ENCODE measurements around the gene IL22RA2. TPM values are rescaled to one million over a fixed set of nuclear protein-coding genes. Genes with fewer than 3 reads are reported as not detected.

Gene IL22RA2
- total RNA-seq, 2 donors from 2014 or later: not detected

GRCh38 chr6:137182654-137183073 is 9.2 kb upstream of the IL22RA2 start:
- Mint-ChIP-seq H3K4me1 (no peaks in the 10 kb centered on the region), H3K27me3 (peaks cover 6% of the 10 kb centered on the region), H3K27ac (no peak overlapping the region), H3K4me3 (no peak overlapping the region), H3K9me3 (peaks cover 5% of the 10 kb centered on the region), H3K36me3 (ENCODE audit: low read depth) (no peaks in the 10 kb centered on the region)
- no peak for ATAC-seq (replicated peaks)

GRCh38 chr6:137181891-137182653 is 8.6 kb upstream of the IL22RA2 start:
- Mint-ChIP-seq H3K27me3 (peaks cover 9% of the 10 kb centered on the region), H3K4me1 (no peaks in the 10 kb centered on the region), H3K9me3 (peaks cover 5% of the 10 kb centered on the region), H3K27ac (no peak overlapping the region), H3K4me3 (no peak overlapping the region), H3K36me3 (ENCODE audit: low read depth) (no peaks in the 10 kb centered on the region)
- ATAC-seq (replicated peaks): no peak

GRCh38 chr6:137177611-137178010 is 4.2 kb upstream of the IL22RA2 start:
- Mint-ChIP-seq H3K36me3 (ENCODE audit: low read depth) (no peaks in the 10 kb centered on the region), H3K4me1 (peaks cover 4% of the 10 kb centered on the region), H3K9me3 (no peaks in the 10 kb centered on the region), H3K4me3 (no peak overlapping the region), H3K27ac (no peak overlapping the region), H3K27me3 (peaks cover 13% of the 10 kb centered on the region)
- no peak for ATAC-seq (replicated peaks)

GRCh38 chr6:137176729-137177128 is 3.3 kb upstream of the IL22RA2 start:
- Mint-ChIP-seq H3K27ac (no peak overlapping the region), H3K9me3 (no peaks in the 10 kb centered on the region), H3K4me3 (no peak overlapping the region), H3K36me3 (ENCODE audit: low read depth) (no peaks in the 10 kb centered on the region), H3K27me3 (peaks cover 13% of the 10 kb centered on the region), H3K4me1 (peaks cover 4% of the 10 kb centered on the region)
- no peak for ATAC-seq (replicated peaks)

GRCh38 chr6:137175868-137176245 is 2.4 kb upstream of the IL22RA2 start:
- no peak overlapping the region for H3K4me3 Mint-ChIP-seq
- no peak for ATAC-seq (replicated peaks)
- no peaks in the 10 kb centered on the region for H3K36me3 Mint-ChIP-seq (ENCODE audit: low read depth)
- H3K4me1 Mint-ChIP-seq: peaks cover 8% of the 10 kb centered on the region
- H3K27ac Mint-ChIP-seq: no peak overlapping the region
- no peaks in the 10 kb centered on the region for H3K9me3 Mint-ChIP-seq
- H3K27me3 Mint-ChIP-seq: peaks cover 13% of the 10 kb centered on the region

GRCh38 chr6:137175157-137175867 is 1.9 kb upstream of the IL22RA2 start:
- Mint-ChIP-seq H3K36me3 (ENCODE audit: low read depth) (no peaks in the 10 kb centered on the region), H3K4me1 (peaks cover 12% of the 10 kb centered on the region), H3K27me3 (peaks cover 13% of the 10 kb centered on the region), H3K27ac (no peak overlapping the region), H3K9me3 (no peaks in the 10 kb centered on the region), H3K4me3 (no peak overlapping the region)
- ATAC-seq (replicated peaks): no peak

GRCh38 chr6:137172734-137173431 is 561 bp downstream of the IL22RA2 start:
- H3K27me3 Mint-ChIP-seq: peaks cover 8% of the 10 kb centered on the region
- no peak overlapping the region for H3K27ac Mint-ChIP-seq
- no peak for ATAC-seq (replicated peaks)
- no peaks in the 10 kb centered on the region for H3K9me3 Mint-ChIP-seq
- H3K4me3 Mint-ChIP-seq: no peak overlapping the region
- no peaks in the 10 kb centered on the region for H3K36me3 Mint-ChIP-seq (ENCODE audit: low read depth)
- peaks cover 12% of the 10 kb centered on the region for H3K4me1 Mint-ChIP-seq

GRCh38 chr6:137171824-137172733 is 1.4 kb downstream of the IL22RA2 start:
- Mint-ChIP-seq H3K4me3 (no peak overlapping the region), H3K9me3 (no peaks in the 10 kb centered on the region), H3K27me3 (peaks cover 4% of the 10 kb centered on the region), H3K27ac (no peak overlapping the region), H3K36me3 (ENCODE audit: low read depth) (no peaks in the 10 kb centered on the region), H3K4me1 (peaks cover 19% of the 10 kb centered on the region)
- no peak for ATAC-seq (replicated peaks)

- no peaks in the 10 kb centered on the region for H3K9me3 Mint-ChIP-seq
- H3K36me3 Mint-ChIP-seq (ENCODE audit: low read depth): no peaks in the 10 kb centered on the region
- peaks cover 7% of the 10 kb centered on the region for H3K27me3 Mint-ChIP-seq
- peaks cover 25% of the 10 kb centered on the region for H3K4me1 Mint-ChIP-seq
- no peak overlapping the region for H3K4me3 Mint-ChIP-seq
- H3K27ac Mint-ChIP-seq: no peak overlapping the region
- no peak for ATAC-seq (replicated peaks)
Measured at GRCh38 chr6:137171053-137171374, 2.4 kb downstream of the IL22RA2 start.

GRCh38 chr6:137170266-137171052 is 3.0 kb downstream of the IL22RA2 start:
- Mint-ChIP-seq H3K9me3 (no peaks in the 10 kb centered on the region), H3K36me3 (ENCODE audit: low read depth) (no peaks in the 10 kb centered on the region), H3K4me3 (no peak overlapping the region), H3K27me3 (peaks cover 7% of the 10 kb centered on the region), H3K4me1 (peaks cover 28% of the 10 kb centered on the region), H3K27ac (no peak overlapping the region)
- ATAC-seq (replicated peaks): no peak

- H3K27ac Mint-ChIP-seq: peak overlapping the region; percentile 83
- no peaks in the 10 kb centered on the region for H3K9me3 Mint-ChIP-seq
- no peaks in the 10 kb centered on the region for H3K36me3 Mint-ChIP-seq (ENCODE audit: low read depth)
- peak overlapping the region; percentile 41 for H3K4me3 Mint-ChIP-seq
- H3K4me1 Mint-ChIP-seq: peaks cover 34% of the 10 kb centered on the region
- H3K27me3 Mint-ChIP-seq: peaks cover 3% of the 10 kb centered on the region
- ATAC-seq (replicated peaks): peak; percentile 79
Measured at GRCh38 chr6:137167702-137168377, 5.6 kb downstream of the IL22RA2 start.

GRCh38 chr6:137166247-137167098 is 7.0 kb downstream of the IL22RA2 start:
- Mint-ChIP-seq H3K9me3 (no peaks in the 10 kb centered on the region), H3K27me3 (peaks cover 3% of the 10 kb centered on the region), H3K36me3 (ENCODE audit: low read depth) (no peaks in the 10 kb centered on the region), H3K4me1 (peaks cover 34% of the 10 kb centered on the region), H3K4me3 (peak overlapping the region; percentile 31), H3K27ac (peak overlapping the region; percentile 34)
- ATAC-seq (replicated peaks): no peak
